GM19351 (cell line): ENCODE measurements around the gene SMYD4.
"Not testable (repeated sequence)": the region's sequence is repeated elsewhere in the genome, so short reads cannot be mapped to it uniquely, and the experiment has no call there.

Experiments used
- ATAC-seq: cut with Tn5 transposase; IDR thresholded peaks from one replicate; pipeline ENCODE4 v1.9.1; 2021; ENCODE audit warnings: mild to moderate bottlenecking, moderate library complexity; ENCODE audit not compliant: unreplicated experiment

The SMYD4 gene

GRCh38 chr17:1783271-1783670, 46.4 kb downstream of the SMYD4 start:
- ATAC-seq: no peak

GRCh38 chr17:1782171-1782567, 47.5 kb downstream of the SMYD4 start:
- no peak for ATAC-seq

DNA sequence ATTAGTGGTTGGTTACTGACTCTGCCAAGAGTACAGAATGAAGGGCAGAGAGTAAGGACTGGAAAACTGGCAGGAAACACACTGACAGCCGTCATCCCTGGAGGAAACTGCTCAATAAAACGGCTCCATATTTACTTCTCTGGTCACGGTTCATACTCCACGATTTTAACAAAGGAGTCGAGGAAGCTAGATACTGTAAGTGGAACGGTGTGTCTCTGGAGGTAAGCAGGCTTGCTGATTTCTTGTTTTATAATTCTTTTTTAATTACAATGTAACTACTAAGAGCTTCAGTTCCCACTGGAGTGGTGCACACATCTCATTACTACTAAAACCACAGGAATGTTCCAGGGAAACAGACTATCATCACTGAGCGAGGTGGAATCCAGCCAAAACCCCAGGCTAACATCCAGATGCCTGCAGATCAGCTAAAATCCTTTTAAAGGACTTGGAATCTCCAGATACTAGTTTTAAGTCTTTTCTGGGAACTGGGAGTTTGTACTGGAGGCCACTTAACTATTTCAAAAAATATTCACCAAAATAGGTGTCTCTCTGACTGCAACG, 50.1 kb downstream of the SMYD4 start:
- ATAC-seq: no peak

- ATAC-seq: no peak
Measured at GRCh38 chr17:1776857-1777256, 52.8 kb downstream of the SMYD4 start.

- no peak for ATAC-seq
Measured at GRCh38 chr17:1776328-1776727, 53.4 kb downstream of the SMYD4 start.

GRCh38 chr17:1774390-1775176, 55.1 kb downstream of the SMYD4 start:
- no peak for ATAC-seq

GRCh38 chr17:1773696-1774181, 56.0 kb downstream of the SMYD4 start:
- ATAC-seq: no peak

- ATAC-seq: not testable (repeated sequence)
Measured at GRCh38 chr17:1773000-1773695, 56.6 kb downstream of the SMYD4 start.

- ATAC-seq: no peak
Measured at GRCh38 chr17:1769822-1770477, 59.8 kb downstream of the SMYD4 start.

- ATAC-seq: no peak
Measured at GRCh38 chr17:1767358-1767757, 62.3 kb downstream of the SMYD4 start.

GRCh38 chr17:1766382-1767135, 63.1 kb downstream of the SMYD4 start:
- ATAC-seq: no peak

DNA sequence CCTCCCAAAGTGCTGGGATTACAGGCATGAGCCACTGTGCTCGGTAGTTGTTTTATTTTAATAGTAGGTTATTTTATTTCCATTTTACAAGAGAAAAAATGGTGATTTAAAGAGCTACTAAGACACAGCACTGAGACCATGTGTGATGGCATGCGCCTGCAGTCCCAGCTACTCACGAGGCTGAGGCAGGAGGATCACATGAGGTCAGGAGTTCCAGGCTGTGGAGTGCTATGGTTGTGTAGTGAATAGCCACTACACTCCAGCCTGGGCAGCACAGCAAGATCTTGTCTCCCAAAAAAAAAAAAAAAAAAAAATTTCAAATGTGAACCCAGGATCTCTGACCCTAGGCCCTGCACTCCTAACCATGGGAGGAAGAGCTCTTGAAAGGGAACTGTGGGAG, 64.1 kb downstream of the SMYD4 start:
- ATAC-seq: no peak

- ATAC-seq: not testable (repeated sequence)
Measured at GRCh38 chr17:1764705-1765104, 65.0 kb downstream of the SMYD4 start.

- no peak for ATAC-seq
Measured at GRCh38 chr17:1764284-1764683, 65.4 kb downstream of the SMYD4 start.

DNA sequence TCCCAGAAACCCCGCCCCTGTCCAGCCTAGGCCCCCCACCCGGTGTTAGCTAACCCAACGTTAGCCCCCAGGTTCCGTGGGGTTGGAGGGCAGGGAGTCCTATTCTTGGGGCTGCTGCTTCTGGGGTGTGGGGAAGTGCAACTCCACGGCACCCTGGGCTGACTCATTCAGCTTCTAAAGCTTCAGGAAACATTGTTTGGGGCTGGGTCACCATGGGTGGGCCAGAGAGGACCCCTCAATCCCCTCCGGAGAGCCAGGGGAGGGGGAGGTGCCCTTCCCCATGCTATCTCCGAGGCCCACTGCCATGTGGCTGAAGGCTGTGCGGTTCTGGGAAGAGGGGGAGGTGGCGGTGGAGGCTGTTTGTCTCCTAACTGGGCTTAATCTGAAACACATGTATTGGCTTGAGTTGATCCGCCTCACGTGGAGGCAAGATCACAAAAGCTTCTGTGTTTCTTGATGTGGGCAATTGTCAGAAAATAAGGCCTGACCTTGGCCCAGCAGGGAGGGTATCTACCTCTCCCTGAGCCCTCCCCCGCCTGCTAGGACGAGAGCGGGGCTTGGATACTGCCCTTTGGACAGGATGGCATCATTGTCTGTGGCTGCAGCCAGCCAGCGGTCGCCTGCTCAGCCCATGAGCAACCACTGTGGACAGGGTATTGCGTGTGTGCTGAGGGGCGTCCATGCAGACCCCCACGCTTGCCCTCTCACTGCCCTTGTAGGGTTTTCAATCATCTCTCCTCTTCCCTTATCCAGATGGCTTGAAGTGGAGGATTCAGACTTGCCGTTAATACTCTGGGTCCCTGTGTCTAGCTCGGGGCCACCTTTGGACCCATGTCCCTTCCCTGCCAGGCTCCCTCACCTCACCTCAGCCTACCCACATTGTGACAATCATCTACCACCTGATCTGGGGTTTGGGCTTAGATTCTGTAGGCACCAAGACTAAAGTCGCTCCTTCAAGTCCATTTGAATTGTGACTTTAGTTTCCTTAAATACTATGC, 66.5 kb downstream of the SMYD4 start:
- ATAC-seq: no peak

DNA sequence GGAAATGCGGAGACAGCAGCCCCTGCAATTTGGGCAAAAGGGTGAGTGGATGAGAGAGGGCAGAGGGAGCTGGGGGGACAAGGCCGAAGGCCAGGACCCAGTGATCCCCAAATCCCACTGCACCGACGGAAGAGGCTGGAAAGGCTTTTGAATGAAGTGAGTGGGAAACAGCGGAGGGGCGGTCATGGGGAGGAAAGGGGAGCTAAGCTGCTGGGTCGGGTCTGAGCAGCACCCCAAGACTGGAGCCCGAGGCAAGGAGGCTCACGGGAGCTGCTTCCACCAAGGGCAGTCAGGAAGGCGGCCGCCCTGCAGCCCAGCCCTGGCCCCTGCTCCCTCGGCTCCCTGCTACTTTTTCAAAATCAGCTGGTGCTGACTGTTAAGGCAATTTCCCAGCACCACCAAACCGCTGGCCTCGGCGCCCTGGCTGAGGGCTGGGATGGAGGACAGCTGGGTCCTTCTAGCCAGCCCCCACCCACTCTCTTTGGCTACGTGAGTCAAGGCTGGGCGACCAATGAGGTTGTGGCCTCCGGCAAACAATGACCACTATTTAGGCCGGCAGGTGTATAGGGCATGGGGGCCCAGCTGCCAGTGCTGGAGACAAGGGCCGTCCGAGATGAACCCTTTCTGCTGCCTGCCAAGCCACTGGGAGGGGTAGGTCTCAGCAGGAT, 67.3 kb downstream of the SMYD4 start:
- ATAC-seq: no peak

GRCh38 chr17:1759529-1759928, 70.2 kb downstream of the SMYD4 start:
- no peak for ATAC-seq

DNA sequence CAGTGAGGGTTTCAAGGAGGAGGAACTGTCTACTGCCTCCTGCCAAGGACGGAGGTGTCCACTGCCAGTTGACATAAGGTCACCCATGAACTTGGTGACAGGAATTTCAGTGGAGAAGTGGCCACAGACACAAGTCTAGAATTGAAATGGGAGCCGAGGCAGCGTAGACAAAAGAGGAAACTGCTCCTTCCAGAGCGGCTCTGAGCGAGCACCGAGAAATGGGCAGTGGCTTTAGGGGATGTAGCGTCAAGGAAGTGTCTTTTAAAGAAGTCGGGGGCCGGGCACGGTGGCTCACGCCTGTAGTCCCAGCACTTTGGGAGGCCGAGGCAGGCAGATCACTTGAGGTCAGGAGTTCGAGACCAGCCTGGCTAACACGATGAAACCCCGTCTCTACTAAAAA, 70.9 kb downstream of the SMYD4 start:
- ATAC-seq: no peak

DNA sequence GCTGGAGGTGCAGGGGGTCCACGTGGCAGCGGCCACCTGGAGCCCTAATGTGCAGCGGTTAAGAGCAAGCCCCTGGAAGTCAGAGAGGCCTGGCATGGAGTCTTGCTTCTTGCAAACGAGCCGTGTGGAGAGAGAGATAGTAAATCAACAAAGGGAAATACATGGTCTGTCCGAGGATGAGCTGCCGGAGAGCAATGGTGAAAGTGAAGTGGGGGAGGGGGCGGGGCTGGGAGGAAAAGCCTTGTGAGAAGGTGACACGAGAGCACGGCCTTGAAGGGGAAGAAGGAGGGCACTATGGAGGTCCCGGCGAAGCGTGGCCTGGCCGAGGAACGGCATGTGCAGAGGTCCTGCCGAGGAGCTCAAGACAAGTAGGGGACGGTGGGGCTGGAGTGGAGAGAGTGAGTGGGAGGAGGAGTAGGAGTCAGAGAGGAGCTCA, 73.9 kb downstream of the SMYD4 start:
- no peak for ATAC-seq
